Stimulated activated CD4-positive, alpha-beta T cell treated with anti-CD3 and anti-CD28 coated beads, Interleukin-12 subunit alpha, Interleukin-12 subunit beta, amount 100 ng/mL, for 4 hours (primary cell): ENCODE measurements around the gene GNAT2.
A peak's percentile ranks its signal among the peaks of the same experiment; 100 is the strongest.

Experiments used
- DNase-seq: peaks from one replicate; pipeline ENCODE4 v3.0.0-alpha.2; 2020

Gene GNAT2

GRCh38 chr1:109641861-109642260 lies 22.4 kb upstream of the GNAT2 start:
- no peak for DNase-seq

GRCh38 chr1:109641078-109641740 lies 21.8 kb upstream of the GNAT2 start:
- DNase-seq = no peak

GRCh38 chr1:109640285-109640865 lies 21.0 kb upstream of the GNAT2 start:
- peak; percentile 94 for DNase-seq

- DNase-seq = no peak
These were observed 20.4 kb upstream of the GNAT2 start for GRCh38 chr1:109639841-109640184.

- DNase-seq = no peak
These were observed 19.8 kb upstream of the GNAT2 start for GRCh38 chr1:109639063-109639840.

- DNase-seq = no peak
These were observed 18.0 kb upstream of the GNAT2 start for GRCh38 chr1:109637446-109637845.

GRCh38 chr1:109636201-109636952 lies 17.0 kb upstream of the GNAT2 start:
- no peak for DNase-seq

GRCh38 chr1:109635862-109636200 lies 16.4 kb upstream of the GNAT2 start:
- DNase-seq = no peak

- no peak for DNase-seq
These were observed 15.6 kb upstream of the GNAT2 start for GRCh38 chr1:109634771-109635750.

GRCh38 chr1:109634292-109634691 lies 14.9 kb upstream of the GNAT2 start:
- DNase-seq = no peak

GRCh38 chr1:109632671-109633346 lies 13.4 kb upstream of the GNAT2 start:
- DNase-seq = no peak

- DNase-seq = no peak
These were observed 12.4 kb upstream of the GNAT2 start for GRCh38 chr1:109631513-109632505.

- no peak for DNase-seq
These were observed 11.6 kb upstream of the GNAT2 start for GRCh38 chr1:109630898-109631512.

GRCh38 chr1:109630081-109630897 lies 10.9 kb upstream of the GNAT2 start:
- DNase-seq = peak; percentile 49

GRCh38 chr1:109629372-109630030 lies 10.1 kb upstream of the GNAT2 start:
- no peak for DNase-seq

- no peak for DNase-seq
These were observed 9.3 kb upstream of the GNAT2 start for GRCh38 chr1:109628540-109629321.

- no peak for DNase-seq
These were observed 8.4 kb upstream of the GNAT2 start for GRCh38 chr1:109627692-109628399.
